HCT116 (cell line): ENCODE results near the gene ITK. TPM values are rescaled to one million over a fixed set of nuclear protein-coding genes. Genes with fewer than 3 reads are reported as not detected.
"Not testable (repeated sequence)": the region's sequence is repeated elsewhere in the genome, so short reads cannot be mapped to it uniquely, and the experiment has no call there.

Source experiments
- ATAC-seq: fragments of 200-7000 bp; cut with Tn5 transposase; 2 replicates; pipeline ENCODE4 v1.9.1; 2020; ENCODE audit warnings: mild to moderate bottlenecking, moderate library complexity
- BruUV-seq: library from RNA; stranded (reverse); fragments of 400-500 nt; replicated peaks from 2 replicates; lab custom pipeline; 2021; lab: Mats Ljungman, UMichigan
- CTCF ChIA-PET: fragments of 300-600 bp; sonication (Branson Sonifier 250); formaldehyde crosslinking; loops from one replicate; lab custom pipeline; 2021; ENCODE audit warnings: antibody characterized with exemption; lab: Charles Lee
- POLR2A ChIA-PET: fragments of 300-600, 350-600 bp; sonication (Branson Sonifier 250); formaldehyde crosslinking; loops from one replicate; lab custom pipeline; 2021; ENCODE audit warnings: antibody characterized with exemption; lab: Charles Lee
- RAD21 ChIA-PET, 2 experiments: fragments of 300-600 bp; sonication (Branson Sonifier 250); formaldehyde crosslinking; loops; one replicate each; lab custom pipeline; 2023; ENCODE audit warnings: low total read pairs in 2 of 2; ENCODE audit not compliant: uncharacterized antibody in 2 of 2, unreplicated experiment in 2 of 2, low non-redundant PET in 1 of 2; lab: Charles Lee
- DNase-seq: peaks from one replicate; pipeline ENCODE4 v3.0.0-alpha.2; 2010; ENCODE audit warnings: low read depth, low spot score
- H2AFZ ChIP-seq: fragments of 200-600 bp; shearing (Covaris generic), sonication (generic); 2 replicates; pipeline ENCODE4 v1.6.1; 2017; ENCODE audit warnings: low read depth, mixed run types, mixed read lengths, antibody characterized with exemption, low read length; ENCODE audit not compliant: poor library complexity, severe bottlenecking
- H3K27ac ChIP-seq: 2 replicates; pipeline ENCODE4 v1.5.1; 2012; ENCODE audit warnings: low read depth, low read length
- H3K27me3 ChIP-seq: fragments of 200-600 bp; sonication (generic); 2 replicates; pipeline ENCODE4 v1.6.1; 2016; ENCODE audit warnings: mixed run types, low read length, mixed read lengths; ENCODE audit not compliant: insufficient read depth
- H3K36me3 ChIP-seq, 2 experiments: fragments of 200-500 bp in 1 of 2; fragments of 200-600 bp in 1 of 2; sonication (Bioruptor generic) in 1 of 2; sonication (generic) in 1 of 2; 2 replicates each; pipeline versions ENCODE4 v1.5.1 to v1.6.1; 2014 to 2016; ENCODE audit warnings: low read length in 2 of 2, inconsistent platforms in 1 of 2, mixed read lengths in 1 of 2, mixed run types in 1 of 2; ENCODE audit not compliant: insufficient read depth in 2 of 2, control insufficient read depth in 1 of 2
- H3K4me1 ChIP-seq, 2 experiments: fragments of 200-600 bp in 1 of 2; sonication (generic) in 1 of 2; 2 replicates each; pipeline versions ENCODE4 v1.5.1 to v1.6.1; 2012 to 2017; ENCODE audit warnings: low read length in 2 of 2, inconsistent platforms in 1 of 2, mild to moderate bottlenecking in 1 of 2, mixed read lengths in 1 of 2, mixed run types in 1 of 2, moderate library complexity in 1 of 2; ENCODE audit not compliant: insufficient read depth in 2 of 2, control insufficient read depth in 1 of 2
- H3K4me2 ChIP-seq: fragments of 200-600 bp; sonication (generic); 2 replicates; pipeline ENCODE4 v1.6.1; 2017; ENCODE audit warnings: mixed run types, low read length, mixed read lengths
- H3K4me3 ChIP-seq, 2 experiments: fragments of 200-600 bp in 1 of 2; sonication (generic) in 1 of 2; replicated peaks in 1 of 2; 2 replicates each; pipeline ENCODE4 v1.5.1; 2011 to 2016; ENCODE audit warnings: low read length in 2 of 2, control low read depth in 1 of 2, low read depth in 1 of 2, mild to moderate bottlenecking in 1 of 2, mixed read lengths in 1 of 2, mixed run types in 1 of 2
- H3K79me2 ChIP-seq: fragments of 200-600 bp; sonication (generic); 2 replicates; pipeline ENCODE4 v1.6.1; 2017; ENCODE audit warnings: mild to moderate bottlenecking, mixed run types, low read length, moderate library complexity, mixed read lengths; ENCODE audit not compliant: insufficient read depth
- H3K9ac ChIP-seq: fragments of 200-600 bp; sonication (generic); 2 replicates; pipeline ENCODE4 v1.6.1; 2016; ENCODE audit warnings: low read length, mixed read lengths
- H3K9me2 ChIP-seq: fragments of 200-600 bp; sonication (generic), shearing (Covaris generic); 2 replicates; pipeline ENCODE4 v1.6.1; 2017; ENCODE audit warnings: mixed run types, mild to moderate bottlenecking, moderate library complexity; ENCODE audit not compliant: insufficient read depth
- H3K9me3 ChIP-seq, 2 experiments: fragments of 200-500 bp in 1 of 2; fragments of 200-600 bp in 1 of 2; sonication (Bioruptor generic) in 1 of 2; sonication (generic) in 1 of 2; 2 replicates each; pipeline ENCODE4 v1.6.1; 2014 to 2017; ENCODE audit warnings: low read length in 2 of 2, mixed read lengths in 2 of 2, inconsistent platforms in 1 of 2, low read depth in 1 of 2, mild to moderate bottlenecking in 1 of 2, mixed run types in 1 of 2, moderate library complexity in 1 of 2; ENCODE audit not compliant: control insufficient read depth in 1 of 2, insufficient read depth in 1 of 2
- H4K20me1 ChIP-seq: fragments of 200-600 bp; sonication (generic), shearing (Covaris generic); 2 replicates; pipeline ENCODE4 v1.6.1; 2017; ENCODE audit warnings: mixed run types, mild to moderate bottlenecking, moderate library complexity; ENCODE audit not compliant: insufficient read depth
- ATF3 ChIP-seq: IDR thresholded peaks from 2 replicates; pipeline ENCODE4 v1.6.1; 2012
- CEBPB ChIP-seq: IDR thresholded peaks from 2 replicates; pipeline ENCODE4 v1.6.1; 2012; ENCODE audit warnings: low read depth
- EGR1 ChIP-seq: IDR thresholded peaks from 2 replicates; pipeline ENCODE4 v1.6.1; 2012; ENCODE audit warnings: low read depth
- ELF1 ChIP-seq: IDR thresholded peaks from 2 replicates; pipeline ENCODE4 v1.6.1; 2012; ENCODE audit warnings: low read depth, borderline replicate concordance
- EZH2 ChIP-seq: fragments of 200-600 bp; sonication (generic); IDR thresholded peaks from 2 replicates; pipeline ENCODE4 v1.6.1; 2017; ENCODE audit warnings: antibody characterized with exemption, mixed run types
- EZH2phosphoT487 ChIP-seq: fragments of 200-600 bp; IDR thresholded peaks from 2 replicates; pipeline ENCODE4 v1.6.1; 2018; ENCODE audit warnings: antibody characterized with exemption, borderline replicate concordance
- JUND ChIP-seq: IDR thresholded peaks from 2 replicates; pipeline ENCODE4 v1.6.1; 2012
- RAD21 ChIP-seq: IDR thresholded peaks from 2 replicates; pipeline ENCODE4 v1.6.1; 2012; ENCODE audit warnings: low read depth, mild to moderate bottlenecking
- SP1 ChIP-seq: IDR thresholded peaks from 2 replicates; pipeline ENCODE4 v1.6.1; 2012; ENCODE audit warnings: low read depth
- SRF ChIP-seq: IDR thresholded peaks from 2 replicates; pipeline ENCODE4 v1.6.1; 2012; ENCODE audit warnings: low read depth
- YY1 ChIP-seq: IDR thresholded peaks from 2 replicates; pipeline ENCODE4 v1.6.1; 2011; ENCODE audit warnings: low read length, low read depth, moderate library complexity, mild to moderate bottlenecking; ENCODE audit not compliant: insufficient replicate concordance; ENCODE audit errors: extremely low read depth
- intact Hi-C: fragments of 100-400 bp; cut with micrococcal nuclease; formaldehyde crosslinking; loops from 2 replicates; pipeline ENCODE4 v1.10.0; 2022
- total RNA-seq: library from RNA; stranded (reverse); gene quantifications from one replicate; pipeline ENCODE4 v1.2.1, GENCODE V29; 2021; ENCODE audit not compliant: unreplicated experiment

ITK gene
- total RNA-seq, 1 experiment from 2014 or later: 0.37 TPM

- BruUV-seq: no TSS peak
- ChIA-PET RAD21 (no interaction called here), POLR2A (no interaction called here), CTCF (no interaction called here)
- Histone ChIP-seq H3K4me1 (no peaks in the 10 kb centered on the region), H3K9me2 (no peaks in the 10 kb centered on the region), H3K36me3 (no peaks in the 10 kb centered on the region), H3K9me3 (no peaks in the 10 kb centered on the region), H3K9ac (no peak overlapping the region), H3K27ac (no peak overlapping the region), H4K20me1 (no peaks in the 10 kb centered on the region), H2AFZ (no peak overlapping the region), H3K4me2 (no peak overlapping the region), H3K79me2 (no peaks in the 10 kb centered on the region), H3K4me3 (no peak overlapping the region), H3K27me3 (no peaks in the 10 kb centered on the region; the same call in 1 of the 2 replicates)
- DNase-seq (no peak), ATAC-seq (no peak)
- no peak for TF ChIP-seq EZH2
- intact Hi-C loops: no loop called here
These were observed 25.1 kb downstream of the ITK start for GRCh38 chr5:157205708-157206107.

- H3K4me2 ChIP-seq, H3K36me3 ChIP-seq, H3K4me3 ChIP-seq, H3K79me2 ChIP-seq, H3K9me3 ChIP-seq, DNase-seq, H4K20me1 ChIP-seq, BruUV-seq, POLR2A ChIA-PET, H3K9ac ChIP-seq, ATAC-seq, H3K27ac ChIP-seq, RAD21 ChIA-PET, CTCF ChIA-PET, intact Hi-C loops, H3K4me1 ChIP-seq, H3K9me2 ChIP-seq, H2AFZ ChIP-seq, H3K27me3 ChIP-seq: not testable (repeated sequence)
These were observed 30.0 kb downstream of the ITK start for GRCh38 chr5:157210652-157211051.

- no peak for TF ChIP-seq EZH2phosphoT487
- no peak for TF ChIP-seq ATF3
- no peak for TF ChIP-seq SP1
- TF ChIP-seq YY1: no peak
- TF ChIP-seq JUND: no peak
- TF ChIP-seq SRF: no peak
- TF ChIP-seq RAD21: no peak
- TF ChIP-seq EGR1: no peak
- no peak for TF ChIP-seq ELF1
- no peak for TF ChIP-seq CEBPB
- TF ChIP-seq, all 23 proteins: peak for 0
- Histone ChIP-seq H3K9me2 (no peaks in the 10 kb centered on the region), H3K27me3 (no peaks in the 10 kb centered on the region), H3K4me3 (no peak overlapping the region), H3K79me2 (no peaks in the 10 kb centered on the region), H3K4me2 (no peak overlapping the region), H2AFZ (no peak overlapping the region), H3K36me3 (no peaks in the 10 kb centered on the region), H3K4me1 (peaks cover 0 to 3% of the 10 kb centered on the region in 2 experiments; a peak in 1 of 4 replicates), H3K9ac (no peak overlapping the region), H3K9me3 (no peaks in the 10 kb centered on the region), H3K27ac (no peak overlapping the region), H4K20me1 (no peaks in the 10 kb centered on the region)
- ChIA-PET POLR2A (no interaction called here), RAD21 (no interaction called here), CTCF (no interaction called here)
- no TSS peak for BruUV-seq
- no peak for DNase-seq
- ATAC-seq: no peak
- intact Hi-C loops: no loop called here
These were observed 31.7 kb downstream of the ITK start for GRCh38 chr5:157212307-157212706.
